Parathyroid adenoma (tissue), 2 donors: ENCODE data around the gene INTS13.
A peak's percentile ranks its signal among the peaks of the same experiment; 100 is the strongest.

Source experiments
- H2AFZ ChIP-seq: fragments of 300-600 bp; sonication (generic); one replicate; pipeline ENCODE4 v1.7.0; 2017; ENCODE audit warnings: antibody characterized with exemption, mild to moderate bottlenecking
- H3K27ac ChIP-seq: fragments of 300-600 bp; sonication (generic); one replicate; pipeline ENCODE4 v1.7.0; 2017
- H3K27me3 ChIP-seq: fragments of 300-600 bp; sonication (generic); one replicate; pipeline ENCODE4 v1.7.0; 2017; ENCODE audit warnings: low read length; ENCODE audit not compliant: control insufficient read depth, insufficient read depth
- H3K36me3 ChIP-seq: fragments of 300-600 bp; sonication (generic); one replicate; pipeline ENCODE4 v1.7.0; 2017; ENCODE audit warnings: low read length; ENCODE audit not compliant: control insufficient read depth, insufficient read depth
- H3K4me1 ChIP-seq: fragments of 300-600 bp; sonication (generic); one replicate; pipeline ENCODE4 v1.7.0; 2017; ENCODE audit warnings: control low read depth
- H3K4me2 ChIP-seq: fragments of 300-600 bp; sonication (generic); one replicate; pipeline ENCODE4 v1.7.0; 2017; ENCODE audit warnings: low read length
- H3K4me3 ChIP-seq: fragments of 300-600 bp; sonication (generic); one replicate; pipeline ENCODE4 v1.7.0; 2017; ENCODE audit warnings: low read depth, low read length
- H3K79me2 ChIP-seq: fragments of 300-600 bp; sonication (generic); one replicate; pipeline ENCODE4 v1.7.0; 2017; ENCODE audit warnings: control low read depth
- H3K9ac ChIP-seq: fragments of 300-600 bp; sonication (generic); one replicate; pipeline ENCODE4 v1.7.0; 2017; ENCODE audit warnings: mild to moderate bottlenecking
- H3K9me3 ChIP-seq: fragments of 300-600 bp; sonication (generic); one replicate; pipeline ENCODE4 v1.7.0; 2017; ENCODE audit warnings: low read length; ENCODE audit not compliant: control insufficient read depth
- TF ChIP-seq, protein P1 (sequence below): fragments of 300-600 bp; sonication (generic); IDR thresholded peaks from one replicate; pipeline ENCODE4 v1.7.0; 2017; ENCODE audit warnings: antibody characterized with exemption, mild to moderate bottlenecking
- donor health status: primary hyperparathyroidism.

Gene INTS13, protein sequence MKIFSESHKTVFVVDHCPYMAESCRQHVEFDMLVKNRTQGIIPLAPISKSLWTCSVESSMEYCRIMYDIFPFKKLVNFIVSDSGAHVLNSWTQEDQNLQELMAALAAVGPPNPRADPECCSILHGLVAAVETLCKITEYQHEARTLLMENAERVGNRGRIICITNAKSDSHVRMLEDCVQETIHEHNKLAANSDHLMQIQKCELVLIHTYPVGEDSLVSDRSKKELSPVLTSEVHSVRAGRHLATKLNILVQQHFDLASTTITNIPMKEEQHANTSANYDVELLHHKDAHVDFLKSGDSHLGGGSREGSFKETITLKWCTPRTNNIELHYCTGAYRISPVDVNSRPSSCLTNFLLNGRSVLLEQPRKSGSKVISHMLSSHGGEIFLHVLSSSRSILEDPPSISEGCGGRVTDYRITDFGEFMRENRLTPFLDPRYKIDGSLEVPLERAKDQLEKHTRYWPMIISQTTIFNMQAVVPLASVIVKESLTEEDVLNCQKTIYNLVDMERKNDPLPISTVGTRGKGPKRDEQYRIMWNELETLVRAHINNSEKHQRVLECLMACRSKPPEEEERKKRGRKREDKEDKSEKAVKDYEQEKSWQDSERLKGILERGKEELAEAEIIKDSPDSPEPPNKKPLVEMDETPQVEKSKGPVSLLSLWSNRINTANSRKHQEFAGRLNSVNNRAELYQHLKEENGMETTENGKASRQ

DNA sequence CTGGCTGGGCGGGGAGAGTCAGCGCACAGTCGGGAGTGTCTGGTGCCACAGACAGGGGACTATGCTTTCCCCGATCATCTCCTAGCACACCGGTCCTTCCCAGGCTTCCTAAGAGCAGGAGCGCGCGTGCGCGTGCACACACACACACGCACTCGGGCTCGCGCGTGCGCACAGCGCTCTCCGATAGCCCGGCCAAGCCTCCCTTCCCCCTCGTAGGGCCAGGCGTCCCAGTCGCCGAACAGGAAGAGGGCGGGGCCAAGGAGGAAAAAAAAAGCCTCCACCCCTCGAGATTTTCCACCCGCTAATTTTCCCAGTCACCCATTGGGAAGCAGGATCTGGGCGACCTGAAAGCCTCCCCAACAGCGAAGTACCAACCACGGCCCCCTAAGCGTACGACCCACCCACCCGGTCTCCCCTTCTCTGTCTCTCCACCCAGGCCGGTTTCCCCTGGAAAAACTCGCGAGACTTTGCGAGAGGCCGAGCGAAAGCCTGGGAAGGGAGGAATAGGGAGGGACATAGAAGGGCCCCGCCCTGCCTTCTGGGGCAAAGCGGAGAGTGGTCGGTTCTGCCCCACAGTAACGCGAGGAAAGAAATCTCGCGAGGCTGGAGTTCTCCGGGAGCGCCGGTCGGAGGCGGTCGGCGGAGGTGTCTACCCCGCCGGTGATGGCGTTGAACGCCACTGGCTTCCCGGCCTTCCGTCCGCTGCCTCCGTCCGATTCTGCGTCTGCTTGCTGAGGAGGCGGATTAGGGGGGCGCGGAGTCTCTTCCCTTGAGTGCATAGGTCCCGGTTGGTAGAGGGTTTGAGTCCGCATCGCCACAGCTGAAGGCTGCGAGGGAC, at the start of gene INTS13, which contains the start of gene FGFR1OP2:
TSS of gene INTS13 (minus strand) at position 119 of the 838 bp plus-strand sequence. CDS start 1,178 bp downstream, outside the sequence.
TSS of gene FGFR1OP2 (plus strand) at position 608 of the 838 bp plus-strand sequence. CDS start 15,689 bp downstream, outside the sequence.
- TF ChIP-seq, protein P1, sequence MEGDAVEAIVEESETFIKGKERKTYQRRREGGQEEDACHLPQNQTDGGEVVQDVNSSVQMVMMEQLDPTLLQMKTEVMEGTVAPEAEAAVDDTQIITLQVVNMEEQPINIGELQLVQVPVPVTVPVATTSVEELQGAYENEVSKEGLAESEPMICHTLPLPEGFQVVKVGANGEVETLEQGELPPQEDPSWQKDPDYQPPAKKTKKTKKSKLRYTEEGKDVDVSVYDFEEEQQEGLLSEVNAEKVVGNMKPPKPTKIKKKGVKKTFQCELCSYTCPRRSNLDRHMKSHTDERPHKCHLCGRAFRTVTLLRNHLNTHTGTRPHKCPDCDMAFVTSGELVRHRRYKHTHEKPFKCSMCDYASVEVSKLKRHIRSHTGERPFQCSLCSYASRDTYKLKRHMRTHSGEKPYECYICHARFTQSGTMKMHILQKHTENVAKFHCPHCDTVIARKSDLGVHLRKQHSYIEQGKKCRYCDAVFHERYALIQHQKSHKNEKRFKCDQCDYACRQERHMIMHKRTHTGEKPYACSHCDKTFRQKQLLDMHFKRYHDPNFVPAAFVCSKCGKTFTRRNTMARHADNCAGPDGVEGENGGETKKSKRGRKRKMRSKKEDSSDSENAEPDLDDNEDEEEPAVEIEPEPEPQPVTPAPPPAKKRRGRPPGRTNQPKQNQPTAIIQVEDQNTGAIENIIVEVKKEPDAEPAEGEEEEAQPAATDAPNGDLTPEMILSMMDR, result no peak
- Histone ChIP-seq H3K9ac (peak within 1 kb of the TSS; percentile 70), H3K4me3 (peak within 1 kb of the TSS; percentile 98), H3K27me3 (no peaks in the 10 kb centered on the region), H2AFZ (peak within 1 kb of the TSS; percentile 99), H3K9me3 (no peaks in the 10 kb centered on the region), H3K79me2 (peaks cover 38% of the 10 kb centered on the region), H3K36me3 (no peaks in the 10 kb centered on the region), H3K27ac (peak within 1 kb of the TSS; percentile 96), H3K4me2 (peak within 1 kb of the TSS; percentile 95), H3K4me1 (peaks cover 7% of the 10 kb centered on the region)

- TF ChIP-seq, protein P1, result no peak
- H3K4me2 ChIP-seq, result no peak overlapping the region
- H3K79me2 ChIP-seq, result peaks cover 5% of the 10 kb centered on the region
- no peaks in the 10 kb centered on the region for H3K9me3 ChIP-seq
- H2AFZ ChIP-seq, result no peak overlapping the region
- H3K27ac ChIP-seq, result no peak overlapping the region
- no peak overlapping the region for H3K4me3 ChIP-seq
- no peaks in the 10 kb centered on the region for H3K27me3 ChIP-seq
- H3K36me3 ChIP-seq, result no peaks in the 10 kb centered on the region
- no peaks in the 10 kb centered on the region for H3K4me1 ChIP-seq
- H3K9ac ChIP-seq, result no peak overlapping the region
Measured at GRCh38 chr12:26982866-26983265, 45.1 kb upstream of the INTS13 start.

DNA sequence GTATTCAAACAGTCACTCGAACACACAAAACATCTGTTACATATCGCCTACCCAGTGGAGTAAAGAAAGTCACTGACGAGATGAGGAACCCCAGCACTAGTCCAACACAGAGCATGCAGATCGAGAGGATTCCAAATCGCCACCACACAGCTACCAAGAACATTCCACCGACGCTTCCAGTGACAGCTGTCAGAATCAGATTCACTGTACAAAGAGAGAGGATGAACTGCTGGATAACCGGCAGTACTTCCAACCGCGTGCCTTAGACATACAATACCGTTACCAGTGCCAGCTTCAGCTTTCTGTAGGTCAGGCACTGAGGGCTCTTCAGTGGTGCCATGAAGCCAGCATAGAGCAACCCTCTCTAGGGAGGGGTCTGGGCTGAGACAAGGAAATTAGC, 42.0 kb upstream of the INTS13 start:
- H3K9ac ChIP-seq, result no peak overlapping the region
- no peaks in the 10 kb centered on the region for H3K79me2 ChIP-seq
- no peaks in the 10 kb centered on the region for H3K27me3 ChIP-seq
- no peak overlapping the region for H2AFZ ChIP-seq
- H3K27ac ChIP-seq, result no peak overlapping the region
- no peak overlapping the region for H3K4me3 ChIP-seq
- TF ChIP-seq, protein P1, result no peak
- H3K9me3 ChIP-seq, result no peaks in the 10 kb centered on the region
- no peaks in the 10 kb centered on the region for H3K4me1 ChIP-seq
- H3K4me2 ChIP-seq, result no peak overlapping the region
- H3K36me3 ChIP-seq, result no peaks in the 10 kb centered on the region

- H3K9ac ChIP-seq, result no peak overlapping the region
- H3K27me3 ChIP-seq, result no peaks in the 10 kb centered on the region
- no peak overlapping the region for H2AFZ ChIP-seq
- no peak overlapping the region for H3K27ac ChIP-seq
- TF ChIP-seq, protein P1, result no peak
- no peak overlapping the region for H3K4me2 ChIP-seq
- no peak overlapping the region for H3K4me3 ChIP-seq
- no peaks in the 10 kb centered on the region for H3K79me2 ChIP-seq
- no peaks in the 10 kb centered on the region for H3K4me1 ChIP-seq
- no peaks in the 10 kb centered on the region for H3K9me3 ChIP-seq
- H3K36me3 ChIP-seq, result no peaks in the 10 kb centered on the region
Measured at GRCh38 chr12:26978801-26979200, 41.0 kb upstream of the INTS13 start.
